Stimulated activated CD8-positive, alpha-beta memory T cell treated with anti-CD3 and anti-CD28 coated beads, Interleukin-2, amount 100 ng/mL, for 1 hour (primary cell): ENCODE measurements around the gene ZNF530.

Experiments used
- DNase-seq, 2 donors: peaks; one replicate each; pipeline ENCODE4 v3.0.0-alpha.2; 2020; ENCODE audit warnings: low read depth in 2 of 2

Gene ZNF530

DNA sequence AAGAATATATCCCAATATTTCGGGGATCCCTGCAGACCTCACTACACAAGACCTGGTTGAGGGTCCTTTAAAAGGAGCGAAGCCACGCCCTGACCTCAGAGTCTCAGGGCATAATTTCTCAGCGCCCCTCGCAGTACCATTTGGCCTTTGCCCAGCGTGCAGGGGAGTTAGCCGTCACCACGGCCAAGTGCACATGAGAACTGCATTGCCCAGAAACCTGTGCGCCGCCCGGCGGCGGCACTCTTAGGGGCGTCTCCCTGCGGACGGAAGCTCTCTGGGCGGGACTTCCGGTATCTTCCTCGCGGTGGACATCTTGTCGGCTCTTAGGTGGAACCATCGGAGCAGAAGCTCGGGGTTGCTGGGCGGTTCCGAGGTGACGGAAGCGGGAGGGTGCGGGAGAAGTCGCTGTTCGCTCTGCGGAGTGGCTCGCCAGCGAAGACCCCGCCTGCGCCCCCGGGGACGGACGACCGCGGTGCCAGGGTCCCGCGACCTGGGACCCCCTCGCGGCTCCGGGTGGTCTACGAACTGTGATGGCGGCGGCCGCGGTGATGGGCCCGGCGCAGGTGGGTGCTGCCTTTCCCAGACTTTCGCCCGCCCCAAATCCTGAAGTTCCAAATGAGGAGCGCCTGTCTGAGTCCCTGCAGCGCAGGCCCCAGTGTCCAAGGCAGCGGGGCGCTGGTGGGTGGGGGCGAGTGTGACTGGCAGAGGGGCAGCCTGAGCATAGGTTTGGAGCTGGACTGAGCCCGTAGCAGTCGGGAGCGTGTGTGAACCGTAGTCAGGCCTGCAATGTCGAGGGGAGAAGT is 14.5 kb downstream of the ZNF530 start, which contains the start of gene ZNF134:
Gene ZNF134 (plus strand): TSS at position 302 of the 803 bp plus-strand sequence. CDS start 5,227 bp downstream, outside the sequence.
- DNase-seq = peak; percentile 74 to 83

GRCh38 chr19:57615346-57615745 is 15.7 kb downstream of the ZNF530 start:
- no peak for DNase-seq

GRCh38 chr19:57620673-57621348 is 21.1 kb downstream of the ZNF530 start:
- no peak for DNase-seq

DNA sequence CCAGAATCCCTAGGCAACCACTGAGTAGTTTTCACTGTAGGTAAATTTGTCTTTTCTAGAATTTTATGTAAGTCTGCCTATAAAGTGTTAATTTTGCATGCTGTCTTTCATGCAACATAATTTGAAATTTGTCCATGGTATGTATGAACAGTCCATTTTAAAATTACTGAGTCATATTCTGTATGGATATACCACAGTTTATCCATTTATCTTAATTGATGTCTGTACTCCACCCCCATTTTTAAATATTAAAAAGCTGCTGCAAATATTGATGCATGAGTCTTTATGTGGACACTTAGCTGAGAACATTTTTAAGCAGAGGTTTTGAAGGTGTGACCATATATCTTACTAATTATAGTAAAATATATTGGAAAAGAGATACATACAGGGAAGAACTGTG is 23.4 kb downstream of the ZNF530 start:
- DNase-seq = no peak

GRCh38 chr19:57632987-57633831 is 33.5 kb downstream of the ZNF530 start, which contains the start of gene ZNF211:
TSS of gene ZNF211 (plus strand) at chr19:57633168. CDS start at chr19:57633347, 179 bp downstream.
- DNase-seq = peak; percentile 70 to 75

- no peak for DNase-seq
Observed at GRCh38 chr19:57633832-57634131, 34.1 kb downstream of the ZNF530 start.

DNA sequence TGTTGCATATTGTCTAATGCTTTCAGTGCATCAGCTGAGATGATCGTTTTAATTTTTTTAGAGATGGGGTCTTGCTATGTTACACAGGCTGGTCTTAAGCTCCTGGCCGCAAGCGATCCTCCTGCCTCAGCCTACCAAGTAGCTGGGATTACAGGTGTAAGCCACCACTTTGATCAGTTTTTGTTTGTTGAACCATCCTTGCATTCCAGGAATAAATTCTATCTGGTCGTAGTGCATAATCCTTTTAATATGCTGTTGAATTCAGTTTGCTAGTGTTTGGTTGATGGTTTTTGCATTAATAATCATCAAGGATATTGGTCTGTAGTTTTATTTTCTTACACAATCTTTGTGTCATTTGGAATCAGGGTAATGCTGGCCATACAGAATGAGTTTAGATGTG is 37.7 kb downstream of the ZNF530 start:
- DNase-seq = no peak

- no peak for DNase-seq
Observed at GRCh38 chr19:57641715-57642234, 42.1 kb downstream of the ZNF530 start.

- no peak for DNase-seq
Observed at GRCh38 chr19:57642396-57643046, 42.8 kb downstream of the ZNF530 start.

DNA sequence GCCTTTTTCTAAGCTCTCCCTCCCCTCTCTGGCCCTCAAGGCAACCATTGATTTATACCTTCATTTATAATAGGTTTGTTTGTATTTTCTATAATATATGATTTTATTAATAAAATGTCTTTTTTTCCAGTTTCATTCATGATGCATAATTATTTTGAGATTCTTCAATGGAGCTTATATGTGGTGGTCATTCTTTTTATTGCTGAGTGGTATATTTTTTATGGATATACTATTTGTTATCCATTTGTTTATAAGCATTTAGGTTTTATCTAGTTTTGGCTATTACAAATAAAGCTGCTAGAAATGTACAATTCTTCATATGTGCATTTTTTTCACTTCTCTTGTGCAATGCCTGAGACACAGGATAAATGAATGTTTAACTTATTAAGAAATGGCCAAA is 44.0 kb downstream of the ZNF530 start:
- no peak for DNase-seq

GRCh38 chr19:57648331-57649003 is 48.8 kb downstream of the ZNF530 start:
- no peak for DNase-seq

DNA sequence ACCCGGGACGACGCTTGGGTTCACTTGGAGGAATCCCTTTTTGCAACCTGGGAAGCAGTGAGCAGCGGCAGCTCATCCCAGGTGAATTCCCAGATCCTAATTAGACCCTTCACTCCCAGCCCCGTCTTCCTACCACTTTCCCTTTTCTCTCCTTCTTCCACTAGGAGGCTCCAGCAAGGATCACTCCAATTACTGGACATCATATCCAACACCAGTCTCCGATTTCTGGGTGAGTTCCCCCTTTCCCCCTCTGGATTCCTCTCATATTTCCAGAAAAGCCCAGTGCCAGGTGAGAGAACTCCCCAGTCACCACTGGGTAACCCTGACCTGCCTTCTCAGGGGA is 51.9 kb downstream of the ZNF530 start:
- DNase-seq = no peak

- no peak for DNase-seq
Observed at GRCh38 chr19:57653689-57654088, 54.0 kb downstream of the ZNF530 start.

DNA sequence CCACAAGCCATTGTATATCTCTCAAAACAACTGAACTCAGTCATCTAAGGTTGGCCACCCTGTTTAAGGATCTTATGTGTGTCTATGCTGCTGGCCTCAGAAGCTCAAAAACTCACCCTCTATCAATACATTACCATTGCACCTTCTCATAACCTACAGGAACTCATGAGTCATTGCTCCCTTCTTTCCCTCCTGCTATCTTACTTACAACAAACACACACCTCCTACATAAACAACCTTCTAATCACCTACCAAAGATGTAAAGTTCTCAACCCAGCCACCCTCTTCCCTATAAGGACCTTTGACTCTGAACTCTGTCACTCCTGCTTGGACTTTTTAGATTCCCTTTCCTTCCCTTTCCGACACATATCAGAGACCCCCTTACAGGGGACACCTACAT is 55.8 kb downstream of the ZNF530 start:
- DNase-seq = no peak

- DNase-seq = no peak
Observed at GRCh38 chr19:57656346-57656745, 56.7 kb downstream of the ZNF530 start.
